HG03521 (cell line): Measurements from ENCODE around the gene MFAP1.
"Not testable (repeated sequence)": the region's sequence is repeated elsewhere in the genome, so short reads cannot be mapped to it uniquely, and the experiment has no call there.

Experiments used
- ATAC-seq: cut with Tn5 transposase; IDR thresholded peaks from one replicate; pipeline ENCODE4 v1.9.1; 2021; ENCODE audit warnings: mild to moderate bottlenecking, moderate library complexity; ENCODE audit not compliant: unreplicated experiment

MFAP1 gene, protein sequence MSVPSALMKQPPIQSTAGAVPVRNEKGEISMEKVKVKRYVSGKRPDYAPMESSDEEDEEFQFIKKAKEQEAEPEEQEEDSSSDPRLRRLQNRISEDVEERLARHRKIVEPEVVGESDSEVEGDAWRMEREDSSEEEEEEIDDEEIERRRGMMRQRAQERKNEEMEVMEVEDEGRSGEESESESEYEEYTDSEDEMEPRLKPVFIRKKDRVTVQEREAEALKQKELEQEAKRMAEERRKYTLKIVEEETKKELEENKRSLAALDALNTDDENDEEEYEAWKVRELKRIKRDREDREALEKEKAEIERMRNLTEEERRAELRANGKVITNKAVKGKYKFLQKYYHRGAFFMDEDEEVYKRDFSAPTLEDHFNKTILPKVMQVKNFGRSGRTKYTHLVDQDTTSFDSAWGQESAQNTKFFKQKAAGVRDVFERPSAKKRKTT

DNA sequence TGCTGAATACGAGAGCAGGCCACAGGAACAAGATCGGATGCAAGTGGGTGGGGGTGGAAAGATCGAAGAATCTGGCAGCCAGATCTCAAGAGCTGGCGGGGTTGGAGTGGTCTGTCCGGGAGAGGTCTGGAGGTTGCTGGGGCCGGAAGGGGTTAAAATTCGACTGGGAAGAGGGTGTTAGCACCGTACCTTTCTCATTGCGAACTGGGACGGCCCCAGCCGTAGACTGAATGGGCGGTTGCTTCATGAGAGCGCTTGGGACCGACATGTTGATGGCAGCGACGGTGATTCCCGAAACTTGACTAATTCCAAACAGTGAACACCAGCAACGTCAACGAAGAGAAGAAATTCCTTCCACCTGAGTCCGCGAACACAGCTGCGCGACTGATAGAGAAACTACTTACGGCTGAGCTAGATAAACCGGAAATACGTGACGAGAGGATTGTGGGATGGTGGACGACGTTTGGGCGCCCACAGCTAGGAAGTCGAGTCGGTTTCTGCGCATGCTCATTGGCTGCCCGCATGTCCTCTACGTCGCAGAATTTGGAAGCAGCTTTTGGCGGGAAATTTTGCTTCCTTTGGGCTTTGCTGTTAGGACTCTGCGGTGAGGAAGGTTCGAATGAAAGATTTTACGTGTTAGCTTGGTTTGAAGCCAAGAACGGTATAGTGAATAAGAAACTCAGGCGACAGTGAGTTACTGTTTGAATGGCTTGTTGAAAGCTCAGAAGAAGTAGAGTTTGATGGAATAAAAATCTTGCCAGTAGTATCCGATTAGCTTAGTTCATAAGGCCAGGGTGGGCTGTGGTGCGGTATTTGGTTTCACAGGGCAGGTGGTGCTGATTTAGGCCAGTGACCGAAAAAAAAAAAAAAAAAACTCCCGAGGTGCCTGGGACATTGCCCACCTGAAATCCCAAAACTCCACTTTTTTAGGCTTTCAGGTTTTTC lies at the start of gene MFAP1:
Gene MFAP1 (minus strand): TSS at position 389 of the 945 bp plus-strand sequence. CDS start 121 bp downstream, at position 268.
- peak; percentile 77 for ATAC-seq

DNA sequence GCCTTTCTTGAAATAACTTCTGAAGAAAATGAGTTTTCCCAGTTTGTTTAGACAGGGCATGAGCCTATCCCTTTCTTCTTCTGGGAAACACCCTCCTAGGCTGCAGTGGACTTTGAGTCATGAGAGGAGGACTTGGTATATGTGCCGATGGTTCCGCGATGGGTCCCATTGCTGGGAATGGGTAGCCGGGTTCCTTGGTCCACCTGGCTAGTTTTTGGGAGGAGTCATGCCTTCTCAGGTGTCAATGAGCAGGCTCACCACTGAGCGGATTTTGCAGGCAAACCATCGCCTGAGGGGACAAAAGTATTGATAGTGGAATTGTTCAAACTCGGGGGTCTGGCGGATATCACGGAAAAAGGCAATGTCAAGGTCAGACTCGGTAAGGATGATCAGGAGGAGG lies 49.2 kb upstream of the MFAP1 start:
- ATAC-seq = no peak

DNA sequence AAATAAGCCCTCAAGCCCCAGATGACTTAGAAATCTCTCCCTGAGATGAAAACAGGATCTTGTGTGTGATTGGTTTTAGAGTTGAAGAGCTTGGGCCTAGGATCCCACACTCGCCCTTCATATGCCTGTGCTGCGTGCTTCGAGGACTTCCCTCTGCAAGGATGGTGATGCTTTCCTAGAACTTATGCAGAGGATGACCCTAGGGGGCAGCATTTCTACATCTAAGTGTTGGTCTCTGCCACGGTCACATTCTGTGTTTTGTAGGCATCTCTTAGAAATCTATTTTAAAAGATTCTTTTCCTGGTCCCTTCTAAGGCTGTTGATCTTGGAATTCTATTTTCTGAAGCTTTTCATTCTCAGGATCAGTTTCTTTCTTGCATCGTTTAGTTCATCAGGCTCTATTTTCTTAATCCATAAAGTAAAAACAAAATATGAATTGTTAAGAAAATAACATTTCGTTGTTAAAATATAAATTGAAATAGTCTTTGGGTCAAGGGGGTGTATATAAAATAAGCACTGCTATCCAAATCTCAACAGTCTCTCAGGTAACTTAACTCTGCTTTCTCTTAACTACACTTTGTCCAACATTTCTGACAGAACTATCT lies 48.0 kb upstream of the MFAP1 start:
- ATAC-seq = no peak

DNA sequence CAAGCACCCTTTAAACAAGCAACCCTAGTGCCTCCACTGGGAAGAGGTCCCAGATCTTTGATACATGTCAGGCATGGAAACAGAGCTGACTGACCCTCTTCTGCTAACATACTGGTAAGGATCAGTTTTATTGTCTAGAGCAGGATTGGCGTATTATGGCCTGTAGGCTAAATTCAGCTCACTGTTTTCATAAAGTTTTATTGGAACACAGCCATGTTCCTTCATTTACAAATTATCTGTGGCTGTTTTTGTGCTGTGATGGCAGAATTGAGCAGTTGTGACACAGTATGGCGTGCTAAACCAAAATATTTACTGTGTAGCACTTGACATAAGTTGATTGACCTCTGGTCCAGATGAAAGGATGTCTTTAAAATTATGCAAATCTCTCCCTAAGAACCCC lies 47.3 kb upstream of the MFAP1 start:
- ATAC-seq = no peak

DNA sequence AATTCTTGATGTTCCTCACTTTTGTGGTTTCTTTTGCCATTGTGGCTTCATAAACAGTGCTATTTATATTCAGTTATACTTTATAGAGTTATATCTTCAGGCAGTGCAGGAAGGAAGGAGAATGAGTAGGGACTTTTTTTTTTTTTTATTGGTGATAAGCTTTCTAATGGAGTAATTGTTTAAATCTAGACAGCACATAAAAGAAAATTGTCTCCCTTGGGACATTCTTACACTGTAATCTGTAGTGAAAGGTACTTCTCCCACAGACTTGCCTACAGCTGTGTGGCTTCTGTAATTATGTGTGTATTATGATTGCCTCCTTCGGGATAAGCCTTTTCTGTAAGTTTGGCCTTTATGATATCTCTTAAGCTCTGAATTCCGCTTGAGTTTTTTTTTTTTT lies 43.9 kb upstream of the MFAP1 start:
- ATAC-seq = no peak

DNA sequence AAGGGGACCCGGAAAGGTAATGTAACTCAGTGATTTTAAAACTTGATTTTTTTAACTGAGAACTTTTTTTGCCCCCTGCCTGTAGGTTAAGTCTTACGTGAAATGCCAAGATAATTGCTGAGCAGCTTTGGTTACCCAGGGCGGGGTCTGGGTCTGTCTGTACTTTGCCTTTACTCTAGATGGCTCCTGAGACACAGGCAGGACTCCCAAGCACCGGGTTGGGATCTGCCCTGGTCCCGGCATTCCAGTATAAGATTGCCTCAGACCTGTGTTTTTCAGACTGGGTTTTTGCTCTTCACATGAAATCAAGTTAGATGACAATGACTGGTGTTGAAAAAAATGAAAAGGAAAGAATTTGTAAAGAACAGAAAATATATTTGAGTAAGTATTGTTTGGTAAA lies 42.6 kb upstream of the MFAP1 start:
- no peak for ATAC-seq

DNA sequence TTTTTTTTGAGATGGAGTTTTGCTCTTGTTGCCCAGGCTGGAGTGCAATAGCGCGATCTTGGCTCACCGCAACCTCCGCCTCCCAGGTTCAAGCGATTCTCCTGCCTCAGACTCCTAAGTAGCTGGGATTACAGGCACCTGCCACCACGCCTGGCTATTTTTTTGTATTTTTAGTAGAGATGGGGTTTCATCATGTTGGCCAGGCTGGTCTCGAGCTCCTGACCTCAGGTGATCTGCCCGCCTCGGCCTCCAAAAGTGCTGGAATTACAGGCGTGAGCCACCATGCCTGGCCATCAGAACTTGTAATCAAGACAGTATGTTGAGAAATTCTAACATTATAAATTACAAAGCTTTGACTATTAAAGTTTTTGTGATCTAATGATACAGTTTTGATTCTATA lies 42.1 kb upstream of the MFAP1 start:
- ATAC-seq = not testable (repeated sequence)

DNA sequence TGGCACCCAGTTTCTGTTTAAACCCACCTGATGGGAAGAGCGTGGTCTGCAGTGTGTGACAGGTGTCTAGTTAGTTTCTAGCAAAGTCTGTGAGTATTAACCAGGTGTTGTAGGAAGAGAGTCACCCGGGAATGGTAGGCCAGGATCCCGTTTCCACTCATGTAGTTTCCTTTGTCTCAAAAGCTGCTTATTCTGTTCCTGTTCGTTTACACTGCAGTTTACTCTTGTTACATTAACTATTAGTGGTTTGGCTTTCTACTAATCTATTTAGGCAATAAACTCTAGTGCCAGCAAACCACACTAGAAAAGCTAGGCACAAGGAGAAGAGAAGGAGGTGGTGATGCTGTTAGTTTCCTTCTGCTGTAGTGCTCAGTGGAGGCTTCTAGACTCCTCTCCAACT lies 35.1 kb upstream of the MFAP1 start:
- ATAC-seq = no peak

DNA sequence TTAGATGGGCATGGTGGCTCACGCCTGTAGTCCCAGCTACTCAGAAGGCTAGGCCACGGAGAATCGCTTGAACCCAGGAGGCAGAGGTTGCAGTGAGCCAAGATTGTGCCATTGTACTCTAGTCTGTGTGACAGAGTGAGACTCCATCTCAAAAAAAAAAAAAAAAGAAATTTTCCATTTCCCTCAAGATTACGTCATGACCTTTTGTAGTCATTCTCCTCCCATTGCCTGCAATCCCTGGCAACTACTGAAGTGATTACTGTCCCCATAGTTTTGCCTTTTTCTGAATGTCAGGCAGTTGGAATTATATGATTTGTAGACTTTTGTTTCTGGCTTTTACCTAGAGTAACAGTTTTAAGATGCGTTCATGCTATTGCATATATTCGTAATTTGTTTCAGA lies 30.3 kb upstream of the MFAP1 start:
- ATAC-seq = no peak

DNA sequence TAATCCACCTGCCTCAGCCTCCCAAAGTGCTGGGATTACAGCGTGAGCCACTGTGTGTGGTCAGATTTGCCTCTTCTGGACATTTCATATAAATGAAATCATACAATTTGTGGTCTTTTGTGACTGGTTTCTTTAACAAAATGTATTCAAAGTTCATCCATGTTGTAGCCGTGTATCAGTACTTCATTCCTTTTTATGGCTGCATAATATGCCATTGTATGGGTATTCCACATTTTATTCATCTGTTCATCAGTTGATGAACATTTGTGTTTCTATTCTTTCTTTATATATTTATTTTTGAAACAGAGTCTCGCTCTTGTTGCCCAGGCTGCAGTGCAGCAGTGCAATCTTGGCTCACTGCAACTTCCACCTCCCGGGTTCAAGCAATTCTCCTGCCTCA lies 28.1 kb upstream of the MFAP1 start:
- no peak for ATAC-seq

DNA sequence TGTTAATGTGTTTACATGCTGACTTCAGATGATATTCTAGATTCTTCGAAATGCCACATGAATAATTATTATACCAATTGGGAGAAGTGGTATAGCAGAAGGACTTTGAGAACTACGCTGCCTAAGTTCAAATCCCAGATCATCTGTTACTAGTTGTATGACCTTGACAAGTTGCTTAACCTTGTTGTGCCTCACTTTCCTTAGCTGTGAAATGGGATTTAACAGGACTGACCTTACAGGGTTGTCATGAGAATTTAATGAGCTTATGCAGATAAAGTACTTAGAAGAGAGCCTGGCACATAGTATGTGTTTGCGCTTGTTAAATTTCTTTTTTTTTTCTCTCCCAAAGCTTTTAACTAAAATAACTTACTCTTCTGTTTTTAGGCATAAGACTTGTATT lies 26.8 kb upstream of the MFAP1 start:
- ATAC-seq = no peak

DNA sequence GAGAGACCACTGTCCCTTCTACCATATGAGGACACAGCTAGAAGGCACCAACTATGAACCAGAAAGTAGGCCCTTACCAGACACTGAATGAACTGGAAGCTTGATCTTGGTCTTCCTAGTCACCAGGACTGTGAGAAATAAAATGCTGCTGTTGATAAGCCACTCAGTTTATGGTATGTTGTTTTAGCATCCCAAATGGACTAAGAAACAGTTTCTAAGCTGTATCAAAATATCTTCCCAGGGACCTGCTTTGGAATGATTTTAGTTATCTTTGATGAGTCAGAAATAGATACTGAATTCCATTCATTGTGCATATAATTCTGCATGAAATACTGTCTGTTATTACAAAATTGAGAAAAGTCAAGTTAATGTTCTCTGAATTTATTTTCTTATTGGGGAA lies 20.9 kb upstream of the MFAP1 start:
- ATAC-seq = no peak

DNA sequence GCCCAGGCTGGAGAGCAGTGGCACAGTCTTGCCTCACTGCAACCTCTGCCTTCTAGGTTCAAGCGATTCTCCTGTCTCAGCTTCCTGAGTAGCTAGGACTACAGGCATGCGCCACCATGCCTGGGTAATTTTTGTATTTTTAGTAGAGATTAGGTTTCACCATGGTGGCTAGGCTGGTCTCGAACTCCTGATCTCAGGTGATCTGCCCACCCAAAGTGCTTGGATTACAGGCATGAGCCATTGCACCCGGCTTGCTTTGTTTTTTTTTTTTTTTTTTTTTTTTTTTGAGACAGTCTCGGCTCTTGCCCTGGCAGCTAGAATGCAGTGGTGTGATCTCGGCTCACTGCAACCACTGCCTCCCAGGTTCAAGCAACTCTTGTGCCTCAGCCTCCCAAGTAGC lies 8.0 kb upstream of the MFAP1 start:
- not testable (repeated sequence) for ATAC-seq

DNA sequence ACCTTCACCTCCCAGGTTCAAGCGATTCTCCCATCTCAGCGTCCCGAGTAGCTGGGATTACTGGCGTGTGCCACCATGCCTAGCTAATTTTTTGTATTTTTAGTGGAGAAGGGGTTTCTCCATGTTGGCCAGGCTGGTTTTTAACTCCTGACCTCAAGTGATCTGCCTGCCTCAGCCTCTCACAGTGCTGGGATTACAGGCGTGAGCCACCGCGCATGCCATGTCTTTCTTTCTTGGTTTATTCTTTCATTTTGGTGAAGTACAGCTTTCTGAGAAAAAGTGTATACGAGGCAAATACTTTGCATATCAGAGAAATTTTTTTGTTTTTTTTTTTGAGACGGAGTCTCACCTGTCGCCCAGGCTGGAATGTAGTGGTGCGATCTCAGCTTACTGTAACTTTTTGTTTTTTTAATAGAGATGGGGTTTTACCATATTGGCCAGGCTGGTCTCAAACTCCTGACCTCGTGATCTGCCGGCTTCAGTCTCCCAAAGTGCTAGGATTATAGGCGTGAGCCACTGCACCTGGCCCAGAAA lies 7.1 kb upstream of the MFAP1 start:
- not testable (repeated sequence) for ATAC-seq

DNA sequence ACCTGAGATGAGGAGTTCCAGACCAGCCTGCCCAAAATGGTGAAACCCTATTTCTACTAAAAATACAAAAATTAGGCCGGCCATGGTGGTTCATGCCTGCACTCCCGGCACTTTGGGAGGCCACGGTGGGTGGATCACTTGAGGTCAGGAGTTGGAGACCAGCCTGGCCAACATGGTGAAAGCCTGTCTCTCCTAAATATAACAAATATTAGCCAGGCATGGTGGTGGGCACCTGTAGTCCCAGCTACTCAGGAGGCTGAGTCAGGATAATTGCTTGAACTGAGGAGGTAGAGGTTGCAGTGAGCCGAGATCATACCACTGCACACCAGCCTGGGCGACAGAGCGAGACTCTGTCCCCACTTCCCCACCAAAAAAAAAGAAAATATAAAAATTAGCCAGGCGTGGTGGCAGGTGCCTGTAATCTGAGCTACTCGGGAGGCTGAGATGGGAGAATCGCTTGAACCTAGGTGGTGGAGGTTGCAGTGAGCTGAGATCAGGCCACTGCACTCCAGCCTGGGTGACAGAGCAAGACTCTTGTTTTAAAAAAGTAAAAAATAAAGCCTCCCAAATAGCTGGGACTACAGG lies 6.3 kb upstream of the MFAP1 start:
- ATAC-seq = not testable (repeated sequence)

DNA sequence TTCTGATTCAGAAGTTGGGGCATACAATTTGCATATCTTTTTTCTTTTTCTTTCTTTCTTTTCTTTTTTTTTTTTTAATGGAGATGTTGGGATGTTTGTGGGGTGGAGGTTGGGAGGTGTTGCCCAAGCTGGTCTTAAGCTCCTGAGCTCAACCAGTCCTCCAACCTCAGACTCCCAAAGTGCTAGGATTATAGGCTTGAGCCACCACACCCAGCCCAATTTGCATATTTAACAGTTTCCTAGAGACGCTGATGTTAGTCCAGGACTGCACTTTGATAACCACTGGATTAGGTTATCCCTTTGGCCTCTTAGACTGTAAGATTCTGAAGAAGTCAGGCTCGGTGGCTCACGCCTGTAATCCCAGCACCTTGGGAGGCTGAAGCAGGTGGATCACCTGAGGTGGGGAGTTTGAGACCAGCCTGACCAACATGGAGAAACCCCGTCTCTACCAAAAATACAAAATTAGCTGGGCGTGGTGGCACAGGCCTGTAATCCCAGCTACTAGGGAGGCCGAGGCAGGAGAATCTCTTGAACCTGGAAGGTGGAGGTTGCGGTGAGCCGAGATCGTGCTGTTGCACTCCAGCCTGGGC lies 5.6 kb upstream of the MFAP1 start:
- ATAC-seq = not testable (repeated sequence)

DNA sequence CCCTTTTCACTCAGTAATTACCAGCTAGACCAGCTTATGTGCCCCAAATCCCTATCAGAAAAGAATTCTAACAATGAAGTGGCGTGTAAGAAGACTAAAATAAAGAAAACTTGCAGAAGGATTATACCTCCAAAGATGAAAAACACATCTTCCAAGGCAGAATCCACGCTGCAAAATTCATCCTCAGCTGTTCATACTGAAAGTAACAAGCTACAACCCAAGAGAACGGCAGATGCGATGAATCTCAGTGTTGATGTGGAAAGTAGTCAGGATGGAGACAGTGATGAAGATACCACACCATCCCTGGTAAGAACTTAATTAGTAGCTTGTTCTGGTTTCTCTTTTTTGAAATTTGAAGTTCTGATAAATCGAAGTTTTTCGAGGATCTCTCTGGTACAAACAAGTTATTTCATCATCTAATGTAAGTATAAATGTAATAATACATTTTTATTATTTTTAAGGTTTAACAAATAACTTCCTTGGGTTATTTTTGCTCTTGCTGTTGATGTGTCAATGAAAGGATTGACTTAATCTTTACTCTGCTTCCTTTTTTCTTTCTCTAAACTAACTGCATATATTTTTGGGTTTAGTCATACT lies 3.7 kb upstream of the MFAP1 start:
- ATAC-seq = no peak

DNA sequence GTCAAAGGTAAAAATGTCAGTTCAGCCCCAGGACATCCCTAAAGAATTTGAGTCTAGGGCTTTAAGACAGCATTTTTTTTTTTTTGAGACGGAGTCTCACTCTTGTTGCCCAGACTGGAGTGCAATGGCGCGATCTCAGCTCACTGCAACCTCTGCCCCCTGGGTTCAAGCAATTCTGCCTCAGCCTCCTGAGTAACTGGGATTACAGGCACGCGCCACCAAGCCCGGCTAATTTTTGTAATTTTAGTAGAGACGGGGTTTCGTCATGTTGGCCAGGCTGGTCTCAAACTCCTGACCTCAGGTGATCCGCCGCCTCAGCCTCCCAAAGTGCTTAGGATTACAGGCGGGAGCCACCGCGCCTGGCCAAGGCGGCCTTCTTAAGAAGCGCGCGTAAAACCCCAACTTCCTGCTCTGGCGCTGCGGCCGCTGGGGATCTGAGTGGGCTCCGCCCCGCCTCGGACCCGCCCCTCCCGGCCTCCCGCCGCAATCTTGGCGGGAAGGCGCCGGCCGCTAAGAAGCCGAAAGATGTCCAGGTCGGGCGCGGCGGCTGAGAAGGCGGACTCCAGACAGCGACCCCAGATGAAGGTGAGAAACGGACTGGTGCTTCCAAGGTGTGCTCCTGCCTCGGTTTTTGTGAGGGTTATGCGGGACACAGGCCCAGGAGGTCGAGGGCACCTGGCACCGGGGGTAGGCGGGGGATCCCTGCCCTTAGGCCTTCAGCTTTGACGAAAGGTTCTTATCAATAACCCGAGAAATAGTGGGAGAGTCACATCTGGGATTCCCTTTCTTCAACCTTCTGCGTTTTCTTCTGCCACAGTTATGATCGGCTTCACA lies 2.2 kb upstream of the MFAP1 start, which contains the start of gene WDR76:
Gene WDR76 (plus strand): TSS at position 495 of the 834 bp plus-strand sequence. CDS start 31 bp downstream, at position 526.
- peak; percentile 50 for ATAC-seq

DNA sequence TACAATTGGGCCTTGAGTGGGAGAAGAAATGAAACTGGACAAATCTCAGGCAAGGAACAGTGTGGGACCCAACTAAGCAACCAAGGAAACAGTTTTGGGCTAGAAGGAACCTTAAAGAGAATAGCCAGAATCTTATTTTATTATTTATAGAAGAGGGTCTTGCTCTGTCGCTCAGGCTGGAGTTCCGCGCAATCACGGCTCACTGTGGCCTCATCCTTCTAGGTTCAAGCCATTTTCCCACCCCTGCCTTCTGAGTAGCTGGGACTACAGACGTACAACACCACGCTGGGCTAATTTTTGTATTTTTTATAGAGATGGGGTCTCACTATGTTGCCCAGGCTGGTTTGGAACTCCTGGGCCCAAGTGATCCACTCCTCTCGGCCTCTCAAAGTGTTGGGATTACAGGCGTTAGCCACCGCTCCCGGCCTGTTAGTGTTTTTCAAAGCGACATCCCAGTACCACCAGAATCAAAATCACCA lies 1.6 kb upstream of the MFAP1 start:
- ATAC-seq = no peak
